GM23248 (cell line): ENCODE measurements around the gene RAMACL.

Source experiments
- EZH2 ChIP-seq: fragments of 200-600 bp; sonication (generic); IDR thresholded peaks from 2 replicates; pipeline ENCODE4 v1.6.1; 2018; ENCODE audit warnings: antibody characterized with exemption, mild to moderate bottlenecking; ENCODE audit not compliant: insufficient read depth, poor library complexity, severe bottlenecking
- EZH2phosphoT487 ChIP-seq: fragments of 200-600 bp; sonication (generic); IDR thresholded peaks from 2 replicates; pipeline ENCODE4 v1.6.1; 2018; ENCODE audit warnings: antibody characterized with exemption, moderate library complexity, mild to moderate bottlenecking, low read depth; ENCODE audit not compliant: insufficient read depth

- TF ChIP-seq EZH2 (no peak), EZH2phosphoT487 (no peak)
Measured at GRCh38 chr6:166542580-166542912, 43.9 kb downstream of the RAMACL start.
